GM12874 (cell line): ENCODE measurements around the gene CDKL5.

Source experiments
- TF ChIP-seq, protein P1 (sequence below): IDR thresholded peaks from 2 replicates; pipeline ENCODE4 v1.5.1; 2011; ENCODE audit warnings: low read depth, mild to moderate bottlenecking, control low read depth, low read length, moderate library complexity; ENCODE audit not compliant: insufficient read depth

The CDKL5 gene

GRCh38 chrX:18436017-18436416, 10.6 kb downstream of the CDKL5 start:
- TF ChIP-seq, protein P1, sequence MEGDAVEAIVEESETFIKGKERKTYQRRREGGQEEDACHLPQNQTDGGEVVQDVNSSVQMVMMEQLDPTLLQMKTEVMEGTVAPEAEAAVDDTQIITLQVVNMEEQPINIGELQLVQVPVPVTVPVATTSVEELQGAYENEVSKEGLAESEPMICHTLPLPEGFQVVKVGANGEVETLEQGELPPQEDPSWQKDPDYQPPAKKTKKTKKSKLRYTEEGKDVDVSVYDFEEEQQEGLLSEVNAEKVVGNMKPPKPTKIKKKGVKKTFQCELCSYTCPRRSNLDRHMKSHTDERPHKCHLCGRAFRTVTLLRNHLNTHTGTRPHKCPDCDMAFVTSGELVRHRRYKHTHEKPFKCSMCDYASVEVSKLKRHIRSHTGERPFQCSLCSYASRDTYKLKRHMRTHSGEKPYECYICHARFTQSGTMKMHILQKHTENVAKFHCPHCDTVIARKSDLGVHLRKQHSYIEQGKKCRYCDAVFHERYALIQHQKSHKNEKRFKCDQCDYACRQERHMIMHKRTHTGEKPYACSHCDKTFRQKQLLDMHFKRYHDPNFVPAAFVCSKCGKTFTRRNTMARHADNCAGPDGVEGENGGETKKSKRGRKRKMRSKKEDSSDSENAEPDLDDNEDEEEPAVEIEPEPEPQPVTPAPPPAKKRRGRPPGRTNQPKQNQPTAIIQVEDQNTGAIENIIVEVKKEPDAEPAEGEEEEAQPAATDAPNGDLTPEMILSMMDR, result no peak

DNA sequence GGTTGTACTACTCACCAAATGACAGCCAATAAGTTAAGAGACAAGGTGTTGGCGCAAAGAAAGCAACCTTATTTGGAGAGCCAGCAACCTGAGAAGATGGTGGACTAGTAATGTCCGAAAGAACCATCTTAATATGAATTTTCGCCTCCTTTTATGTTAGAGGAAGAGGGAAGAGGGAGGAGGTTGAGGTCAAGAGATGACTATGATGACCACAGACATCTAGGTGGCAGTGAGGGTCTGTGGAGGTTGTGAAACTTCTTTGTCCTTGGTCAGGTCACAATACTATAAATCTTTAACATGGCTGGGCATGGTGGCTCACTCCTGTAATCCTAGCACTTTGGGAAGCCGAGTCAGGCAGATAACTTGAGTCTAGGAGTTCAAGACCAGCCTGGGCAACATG, 15.4 kb downstream of the CDKL5 start:
- TF ChIP-seq, protein P1, result no peak

DNA sequence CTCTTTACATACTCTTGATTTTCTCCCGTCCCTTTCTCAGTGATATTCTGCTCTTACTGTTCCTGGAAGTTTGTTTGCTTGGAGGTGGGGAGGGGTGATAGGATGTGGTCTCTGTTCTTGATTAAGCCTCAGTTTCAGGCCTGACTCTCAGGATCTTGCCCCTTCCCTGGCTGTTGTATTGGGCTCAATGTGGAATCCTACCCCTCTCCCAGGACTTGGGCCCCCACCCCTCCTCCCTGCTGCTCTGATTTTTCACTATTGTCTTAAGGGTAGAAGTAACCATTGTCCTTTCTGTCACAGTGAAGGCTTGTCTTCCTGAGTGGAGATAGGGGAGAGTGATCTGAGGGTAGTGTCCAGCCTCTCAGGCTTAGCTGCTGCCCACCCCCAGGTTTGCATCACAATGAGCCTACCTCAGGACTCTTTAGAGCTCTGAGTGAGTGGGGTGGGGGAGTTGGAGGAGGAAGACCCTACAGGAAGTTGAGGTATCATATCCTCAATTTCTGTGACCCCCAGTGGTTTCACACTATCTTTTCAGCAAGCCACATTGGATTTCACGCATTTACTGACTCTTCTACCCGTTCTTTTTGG, 16.5 kb downstream of the CDKL5 start:
- TF ChIP-seq, protein P1, result no peak

- TF ChIP-seq, protein P1, result no peak
Measured at GRCh38 chrX:18448416-18448815, 23.0 kb downstream of the CDKL5 start.

DNA sequence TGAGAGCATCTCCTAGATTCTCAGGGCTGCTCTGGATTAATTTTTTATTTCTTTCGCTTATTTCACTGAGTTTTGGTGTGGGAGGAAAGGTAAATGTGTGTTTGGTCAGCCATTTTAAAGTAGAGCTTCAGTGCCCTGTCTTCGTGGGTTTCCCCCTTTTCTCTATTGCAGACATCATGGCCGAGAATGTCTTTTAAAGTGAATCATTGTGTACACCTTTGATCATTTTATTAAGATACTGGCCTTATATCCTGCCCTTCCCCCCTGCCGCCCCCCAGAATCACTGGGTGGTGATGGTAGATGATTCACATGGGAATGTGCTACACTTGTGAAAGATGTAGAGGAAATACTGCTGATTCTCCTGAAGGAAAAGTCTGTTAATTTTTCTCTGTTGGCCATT, 23.8 kb downstream of the CDKL5 start:
- TF ChIP-seq, protein P1, result no peak

DNA sequence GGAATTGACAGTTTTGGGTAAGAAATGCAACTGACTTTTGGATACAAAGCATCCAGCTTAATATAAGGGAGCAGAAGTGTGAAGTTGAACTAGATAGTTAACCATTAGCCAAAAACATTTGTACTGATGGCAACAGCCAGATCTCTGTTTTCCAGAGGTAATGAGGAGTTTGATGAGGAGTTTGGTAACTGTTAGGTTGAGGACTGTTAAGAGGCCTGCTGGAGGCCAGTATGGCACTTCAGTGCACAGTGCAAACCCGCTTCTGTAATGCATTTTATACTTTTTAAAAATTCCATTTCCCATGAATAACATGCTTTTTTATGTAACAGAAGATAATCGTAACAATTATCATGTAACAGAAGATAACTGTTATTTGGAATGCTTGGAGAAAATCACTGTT, 30.0 kb downstream of the CDKL5 start:
- TF ChIP-seq, protein P1, result no peak

- TF ChIP-seq, protein P1, result no peak
Measured at GRCh38 chrX:18457000-18457399, 31.6 kb downstream of the CDKL5 start.
